ENCODE measurements around the gene C1QA.

C1QA gene

GRCh38 chr1:22597996-22598395 is 38.4 kb upstream of the C1QA start:
- Histone ChIP-seq H3K4me3 (ENCODE audit: low read depth, low read length, poor library complexity, severe bottlenecking) (no peak overlapping the region), H3K27me3 (ENCODE audit: insufficient read depth, low read length) (no peaks in the 10 kb centered on the region; the same call in 1 of the 2 replicates)

GRCh38 chr1:22598736-22599135 is 37.7 kb upstream of the C1QA start:
- Histone ChIP-seq H3K27ac (ENCODE audit: low read depth, low read length, poor library complexity, severe bottlenecking) (no peak overlapping the region), H3K27me3 (ENCODE audit: insufficient read depth, low read length) (no peaks in the 10 kb centered on the region; the same call in 1 of the 2 replicates), H3K9me3 (ENCODE audit: low read length) (no peaks in the 10 kb centered on the region), H4K20me1 (ENCODE audit: insufficient read depth, low read length) (no peaks in the 10 kb centered on the region), H3K36me3 (ENCODE audit: insufficient read depth, low read length) (no peaks in the 10 kb centered on the region), H3K79me2 (ENCODE audit: insufficient read depth, low read length) (no peaks in the 10 kb centered on the region), H2AFZ (ENCODE audit: low read length) (no peak overlapping the region), H3K4me1 (ENCODE audit: insufficient read depth, low read length, severe bottlenecking) (no peaks in the 10 kb centered on the region), H3K9me2 (ENCODE audit: low read depth, low read length) (no peaks in the 10 kb centered on the region), H3F3A (ENCODE audit: insufficient read depth, low read length) (no peaks in the 10 kb centered on the region), H3K4me3 (ENCODE audit: low read depth, low read length, poor library complexity, severe bottlenecking) (no peak overlapping the region), H3K9ac (ENCODE audit: low read length) (no peak overlapping the region), H3K4me2 (ENCODE audit: low read length) (no peak overlapping the region)
- TF ChIP-seq CTCF (IDR thresholded peaks at IDR 0.05; ENCODE audit: low read length) = no peak

More at GRCh38 chr1:22597996-22598395, 38.4 kb upstream of the C1QA start:
- TF ChIP-seq CTCF (IDR thresholded peaks at IDR 0.05; ENCODE audit: low read length) (no peak), EZH2 (IDR thresholded peaks at IDR 0.05; ENCODE audit: borderline replicate concordance, low read length) (no peak)
- H3K9ac ChIP-seq (ENCODE audit: low read length) = no peak overlapping the region
- H3K36me3 ChIP-seq (ENCODE audit: insufficient read depth, low read length) = no peaks in the 10 kb centered on the region
- H3K27ac ChIP-seq (ENCODE audit: low read depth, low read length, poor library complexity, severe bottlenecking) = no peak overlapping the region
- H3K4me1 ChIP-seq (ENCODE audit: insufficient read depth, low read length, severe bottlenecking) = no peaks in the 10 kb centered on the region
- H3K9me2 ChIP-seq (ENCODE audit: low read depth, low read length) = no peaks in the 10 kb centered on the region
- H2AFZ ChIP-seq (ENCODE audit: low read length) = no peak overlapping the region
- no peaks in the 10 kb centered on the region for H3K79me2 ChIP-seq (ENCODE audit: insufficient read depth, low read length)
- H3K4me2 ChIP-seq (ENCODE audit: low read length) = no peak overlapping the region
- H4K20me1 ChIP-seq (ENCODE audit: insufficient read depth, low read length) = no peaks in the 10 kb centered on the region
- no peaks in the 10 kb centered on the region for H3K9me3 ChIP-seq (ENCODE audit: low read length)
- no peaks in the 10 kb centered on the region for H3F3A ChIP-seq (ENCODE audit: insufficient read depth, low read length)

DNA sequence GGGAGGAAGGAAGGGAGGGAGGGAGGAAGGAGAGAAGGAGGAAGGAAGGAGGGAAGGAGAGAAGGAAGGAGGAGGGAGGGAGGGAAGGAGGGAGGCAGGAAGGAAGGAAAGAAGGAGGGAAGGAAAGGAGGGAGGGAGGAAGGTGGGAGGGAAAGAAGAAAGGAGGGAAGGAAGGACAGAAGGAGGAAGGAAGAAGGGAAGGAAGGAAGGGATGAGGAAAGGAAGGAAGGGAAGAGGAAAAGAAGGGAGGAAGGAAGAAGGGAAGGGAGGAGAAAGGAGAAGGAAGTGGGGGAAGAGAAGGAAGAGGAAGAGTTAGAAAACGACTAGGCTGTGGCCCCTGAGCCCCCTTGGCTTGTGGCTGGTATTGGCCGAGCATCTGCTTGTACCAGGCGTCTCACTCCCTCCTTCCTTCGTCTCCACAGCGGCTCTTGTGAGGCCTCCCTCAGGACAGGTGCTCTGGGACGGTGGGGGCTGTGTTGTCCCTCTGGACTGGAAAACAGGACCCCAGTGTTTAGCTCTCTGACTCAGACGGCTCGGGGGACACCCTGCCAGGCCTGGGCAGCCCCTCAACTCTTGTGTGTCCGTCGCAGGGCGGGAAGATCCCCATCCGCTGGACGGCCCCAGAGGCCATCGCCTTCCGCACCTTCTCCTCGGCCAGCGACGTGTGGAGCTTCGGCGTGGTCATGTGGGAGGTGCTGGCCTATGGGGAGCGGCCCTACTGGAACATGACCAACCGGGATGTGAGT is 36.2 kb upstream of the C1QA start:
- H3K9me3 ChIP-seq (ENCODE audit: low read length) = no peaks in the 10 kb centered on the region
- H3F3A ChIP-seq (ENCODE audit: insufficient read depth, low read length) = no peaks in the 10 kb centered on the region
- H3K27me3 ChIP-seq (ENCODE audit: insufficient read depth, low read length) = no peaks in the 10 kb centered on the region; the same call in 1 of the 2 replicates
- H3K4me3 ChIP-seq (ENCODE audit: low read depth, low read length, poor library complexity, severe bottlenecking) = no peak overlapping the region
- H3K36me3 ChIP-seq (ENCODE audit: insufficient read depth, low read length) = no peaks in the 10 kb centered on the region
- H3K4me2 ChIP-seq (ENCODE audit: low read length) = no peak overlapping the region
- H2AFZ ChIP-seq (ENCODE audit: low read length) = no peak overlapping the region
- no peaks in the 10 kb centered on the region for H3K79me2 ChIP-seq (ENCODE audit: insufficient read depth, low read length)
- no peaks in the 10 kb centered on the region for H4K20me1 ChIP-seq (ENCODE audit: insufficient read depth, low read length)
- H3K4me1 ChIP-seq (ENCODE audit: insufficient read depth, low read length, severe bottlenecking) = no peaks in the 10 kb centered on the region
- H3K9me2 ChIP-seq (ENCODE audit: low read depth, low read length) = no peaks in the 10 kb centered on the region
- no peak for TF ChIP-seq CTCF (IDR thresholded peaks at IDR 0.05; ENCODE audit: low read length)
- no peak for TF ChIP-seq EZH2 (IDR thresholded peaks at IDR 0.05; ENCODE audit: borderline replicate concordance, low read length)
- no peak overlapping the region for H3K9ac ChIP-seq (ENCODE audit: low read length)
- H3K27ac ChIP-seq (ENCODE audit: low read depth, low read length, poor library complexity, severe bottlenecking) = no peak overlapping the region
